GM23338 (cell line): ENCODE measurements around the gene MYLK. TPM values are rescaled to one million over a fixed set of nuclear protein-coding genes. Genes with fewer than 3 reads are reported as not detected.
"Not testable (repeated sequence)": the region's sequence is repeated elsewhere in the genome, so short reads cannot be mapped to it uniquely, and the experiment has no call there.

Experiments used
- ATAC-seq: fragments of 200-7000 bp; cut with Tn5 transposase; 3 replicates; pipeline ENCODE4 v1.9.1; 2020
- DNase-seq: peaks from one replicate; pipeline ENCODE4 v3.0.0-alpha.2; 2015; ENCODE audit warnings: low spot score
- H2AFZ ChIP-seq: fragments of 200-600 bp; sonication (generic); 2 replicates; pipeline ENCODE4 v1.8.0; 2016; ENCODE audit warnings: antibody characterized with exemption, mild to moderate bottlenecking, moderate library complexity
- H3F3A ChIP-seq: fragments of 200-600 bp; sonication (generic); replicated peaks from 2 replicates; pipeline ENCODE4 v1.8.0; 2017; ENCODE audit warnings: antibody characterized with exemption, mixed run types, low read depth
- H3K27ac ChIP-seq: fragments of 200-600 bp; sonication (generic); 2 replicates; pipeline ENCODE4 v1.6.1; 2016; ENCODE audit warnings: low read depth
- H3K27me3 ChIP-seq: fragments of 200-600 bp; sonication (generic); 2 replicates; pipeline ENCODE4 v1.8.0; 2016; ENCODE audit warnings: mild to moderate bottlenecking, mixed run types, moderate library complexity; ENCODE audit not compliant: insufficient read depth
- H3K36me3 ChIP-seq: fragments of 200-600 bp; sonication (generic); 2 replicates; pipeline ENCODE4 v1.8.0; 2016; ENCODE audit warnings: mild to moderate bottlenecking; ENCODE audit not compliant: insufficient read depth
- H3K4me1 ChIP-seq: fragments of 200-600 bp; sonication (generic); 2 replicates; pipeline ENCODE4 v1.8.0; 2016; ENCODE audit warnings: mild to moderate bottlenecking, moderate library complexity; ENCODE audit not compliant: insufficient read depth
- H3K4me2 ChIP-seq: fragments of 200-600 bp; sonication (generic); 2 replicates; pipeline ENCODE4 v1.7.1; 2017; ENCODE audit warnings: mixed run types
- H3K4me3 ChIP-seq: fragments of 200-600 bp; sonication (generic); 2 replicates; pipeline ENCODE4 v1.6.1; 2016; ENCODE audit warnings: mixed run types
- H3K79me2 ChIP-seq: fragments of 200-600 bp; sonication (generic); replicated peaks from 2 replicates; pipeline ENCODE4 v1.8.0; 2017; ENCODE audit warnings: mild to moderate bottlenecking; ENCODE audit not compliant: insufficient read depth
- H3K9me2 ChIP-seq: fragments of 200-600 bp; sonication (generic); 2 replicates; pipeline ENCODE4 v1.8.0; 2017; ENCODE audit not compliant: insufficient read depth
- H4K20me1 ChIP-seq: fragments of 200-600 bp; sonication (generic); replicated peaks from 2 replicates; pipeline ENCODE4 v1.8.0; 2017; ENCODE audit warnings: mild to moderate bottlenecking; ENCODE audit not compliant: insufficient read depth
- H3K27ac Mint-ChIP-seq: 2 replicates; pipeline ENCODE4 v1.8.0; 2020; ENCODE audit warnings: inconsistent platforms, mild to moderate bottlenecking, moderate library complexity, mixed read lengths
- H3K27me3 Mint-ChIP-seq: 3 replicates; pipeline ENCODE4 v1.8.0; 2022; ENCODE audit warnings: low read depth, mild to moderate bottlenecking, moderate library complexity, mixed read lengths, inconsistent platforms; ENCODE audit not compliant: insufficient read depth, poor library complexity
- H3K36me3 Mint-ChIP-seq: 3 replicates; pipeline ENCODE4 v1.8.0; 2021; ENCODE audit warnings: low read depth, mild to moderate bottlenecking, inconsistent platforms, moderate library complexity, mixed read lengths
- H3K4me1 Mint-ChIP-seq: 3 replicates; pipeline ENCODE4 v1.8.0; 2020; ENCODE audit warnings: mild to moderate bottlenecking, inconsistent platforms, mixed read lengths
- H3K4me3 Mint-ChIP-seq: 3 replicates; pipeline ENCODE4 v1.8.0; 2021; ENCODE audit warnings: moderate library complexity, mild to moderate bottlenecking, inconsistent platforms, mixed read lengths
- H3K9me3 Mint-ChIP-seq: 3 replicates; pipeline ENCODE4 v1.8.0; 2020; ENCODE audit warnings: moderate library complexity, mild to moderate bottlenecking, inconsistent platforms, mixed read lengths
- CTCF ChIP-seq, 2 experiments: fragments of 200-600 bp in 1 of 2; sonication (generic) in 1 of 2; conservative IDR thresholded peaks; 2 replicates each; pipeline versions ENCODE4 v1.5.1 to v1.6.1; 2016 to 2017; ENCODE audit warnings: antibody characterized with exemption in 2 of 2, low read depth in 2 of 2, mild to moderate bottlenecking in 2 of 2, moderate library complexity in 1 of 2
- JUNB ChIP-seq: IDR thresholded peaks from one replicate; pipeline ENCODE4 v1.6.1; 2016; ENCODE audit warnings: antibody characterized with exemption; ENCODE audit not compliant: unreplicated experiment
- NANOG ChIP-seq: IDR thresholded peaks from 2 replicates; pipeline ENCODE4 v1.6.1; 2016; ENCODE audit warnings: antibody characterized with exemption, borderline replicate concordance
- REST ChIP-seq: IDR thresholded peaks from one replicate; pipeline ENCODE4 v1.6.1; 2018; ENCODE audit warnings: antibody characterized with exemption; ENCODE audit not compliant: unreplicated experiment
- STAT1 ChIP-seq: IDR thresholded peaks from one replicate; pipeline ENCODE4 v1.6.1; 2016; ENCODE audit warnings: antibody characterized with exemption; ENCODE audit not compliant: unreplicated experiment
- ZNF114 ChIP-seq: fragments of 250-450 bp; sonication (Bioruptor Pico); IDR thresholded peaks from 2 replicates; pipeline ENCODE4 v1.5.0; 2020; ENCODE audit warnings: mild to moderate bottlenecking, moderate library complexity
- ZNF331 ChIP-seq: fragments of 250-450 bp; sonication (Bioruptor Pico); IDR thresholded peaks from 2 replicates; pipeline ENCODE4 v1.5.0; 2020; ENCODE audit warnings: low read depth, mild to moderate bottlenecking, moderate library complexity
- polyA plus RNA-seq: library from polyadenylated mRNA; unstranded; fragments of >200 nt; fragmentation: Nextera tagmentation; extraction: Ambion mirVana; gene quantifications from 2 replicates; pipeline ENCODE4 v1.2.1, GENCODE V29; 2016
- total RNA-seq: library from RNA; depleted of rRNA; stranded (reverse); fragments of >200 nt; shearing (Covaris generic); gene quantifications from 2 replicates; pipeline ENCODE4 v1.2.3, GENCODE V29; 2014

The MYLK gene
- total and polyA plus RNA-seq, 2 experiments from 2014 or later = 11.5 to 17.9 TPM

- H3K4me1 Mint-ChIP-seq, H3K79me2 ChIP-seq, DNase-seq, H3K4me3 ChIP-seq, H3K27me3 ChIP-seq, H3K4me2 ChIP-seq, H3K27ac Mint-ChIP-seq, H3F3A ChIP-seq, H4K20me1 ChIP-seq, H3K4me1 ChIP-seq, H3K27ac ChIP-seq, H3K36me3 ChIP-seq, H3K27me3 Mint-ChIP-seq, H3K4me3 Mint-ChIP-seq, ATAC-seq, H3K9me2 ChIP-seq, H2AFZ ChIP-seq: not testable (repeated sequence)
- Mint-ChIP-seq H3K9me3 (peaks cover 51% of the 10 kb centered on the region), H3K36me3 (peaks cover 30% of the 10 kb centered on the region; the same call in 2 of the 3 replicates)
Observed at GRCh38 chr3:123890991-123891390, 6.9 kb upstream of the MYLK start.

GRCh38 chr3:123890162-123890561 is 6.0 kb upstream of the MYLK start:
- H3K4me1 ChIP-seq, ATAC-seq, H3K79me2 ChIP-seq, H3K4me3 Mint-ChIP-seq, H3K27me3 Mint-ChIP-seq, H4K20me1 ChIP-seq, H2AFZ ChIP-seq, H3K4me3 ChIP-seq, H3K27ac Mint-ChIP-seq, H3F3A ChIP-seq, H3K9me2 ChIP-seq, DNase-seq, H3K36me3 ChIP-seq, H3K27me3 ChIP-seq, H3K4me2 ChIP-seq, H3K27ac ChIP-seq, H3K4me1 Mint-ChIP-seq: not testable (repeated sequence)
- peaks cover 51% of the 10 kb centered on the region for H3K9me3 Mint-ChIP-seq
- peaks cover 30% of the 10 kb centered on the region; the same call in 2 of the 3 replicates for H3K36me3 Mint-ChIP-seq

- peaks cover 8% of the 10 kb centered on the region; the same call in 1 of the 2 replicates for H3K9me2 ChIP-seq
- peaks cover 10% of the 10 kb centered on the region for H3K9me3 Mint-ChIP-seq
- no peak for DNase-seq
- peaks cover 13% of the 10 kb centered on the region for H3K27me3 ChIP-seq
- H3K27ac Mint-ChIP-seq = no peak overlapping the region
- peaks cover 25% of the 10 kb centered on the region for H3K27me3 Mint-ChIP-seq
- H2AFZ ChIP-seq = peak overlapping the region; percentile 99; the same call in 1 of the 2 replicates
- H3K4me3 Mint-ChIP-seq = peak overlapping the region; percentile 84
- H3K4me3 ChIP-seq = peak overlapping the region; percentile 74
- no peaks in the 10 kb centered on the region; the same call in 1 of the 2 replicates for H4K20me1 ChIP-seq
- peak overlapping the region; percentile 86 for H3K4me2 ChIP-seq
- peaks cover 23% of the 10 kb centered on the region for H3K4me1 Mint-ChIP-seq
- peaks cover 21% of the 10 kb centered on the region for H3K4me1 ChIP-seq
- ATAC-seq = no peak
- H3K36me3 Mint-ChIP-seq = peaks cover 7% of the 10 kb centered on the region
- H3F3A ChIP-seq = 0 out of 2 replicates have a peak, but pooled peaks cover 7% of the 10 kb centered on the region
- H3K27ac ChIP-seq = no peak overlapping the region
- H3K36me3 ChIP-seq = no peaks in the 10 kb centered on the region
- H3K79me2 ChIP-seq = no peaks in the 10 kb centered on the region
- TF ChIP-seq CTCF (conservative IDR thresholded peaks at IDR 0.05; ENCODE audit: low read depth in 2 of 2) (no peak), STAT1 (no peak), ZNF114 (no peak), NANOG (no peak), ZNF331 (CRISPR knock-in tag) (no peak), REST (no peak), JUNB (no peak)
Observed at GRCh38 chr3:123884993-123885392, 861 bp upstream of the MYLK start.
